ENCODE results near the gene HEATR5A. TPM values are rescaled to one million over a fixed set of nuclear protein-coding genes. Genes with fewer than 3 reads are reported as not detected.
"Not testable (repeated sequence)": the region's sequence is repeated elsewhere in the genome, so short reads cannot be mapped to it uniquely, and the experiment has no call there.

Gene HEATR5A
- total RNA-seq, 1 experiment from 2014 or later, result 23.1 TPM

- POLR2A ChIA-PET, result interaction anchor here (1.2 to 3.7 kb wide), 3 partner anchors 18 to 55 kb away, joined by 6 to 35 read pairs (median 15); partner anchors contain the start of gene HECTD1
- DNase-seq (ENCODE audit: unreplicated experiment), result peak; percentile 75
- Mint-ChIP-seq H3K9me3 (ENCODE audit: unreplicated experiment) (no peaks in the 10 kb centered on the region), H3K27ac (ENCODE audit: low read depth, unreplicated experiment) (no peak overlapping the region), H3K4me3 (ENCODE audit: unreplicated experiment) (no peak overlapping the region), H3K27me3 (ENCODE audit: insufficient read depth, unreplicated experiment) (no peaks in the 10 kb centered on the region), H3K36me3 (ENCODE audit: insufficient read depth, unreplicated experiment) (no peaks in the 10 kb centered on the region), H3K4me1 (ENCODE audit: insufficient read depth, unreplicated experiment) (peaks cover 18% of the 10 kb centered on the region)
- BruUV-seq (replicated peaks), result no TSS peak
- intact Hi-C loops (cut with micrococcal nuclease), result loop anchor here (2.0 kb wide), 2 partner anchors 33 to 55 kb away; partner anchors contain the start of gene HECTD1
- no peak for TF ChIP-seq CTCF (IDR thresholded peaks at IDR 0.05; ENCODE audit: unreplicated experiment)
- CTCF ChIA-PET, result interaction anchor here (0.6 to 2.2 kb wide), 4 partner anchors 23 to 54 kb away, joined by 3 to 8 read pairs (median 3); partner anchors contain the start of gene HECTD1
Observed at GRCh38 chr14:31261859-31262731, 158.3 kb downstream of the HEATR5A start.

DNA sequence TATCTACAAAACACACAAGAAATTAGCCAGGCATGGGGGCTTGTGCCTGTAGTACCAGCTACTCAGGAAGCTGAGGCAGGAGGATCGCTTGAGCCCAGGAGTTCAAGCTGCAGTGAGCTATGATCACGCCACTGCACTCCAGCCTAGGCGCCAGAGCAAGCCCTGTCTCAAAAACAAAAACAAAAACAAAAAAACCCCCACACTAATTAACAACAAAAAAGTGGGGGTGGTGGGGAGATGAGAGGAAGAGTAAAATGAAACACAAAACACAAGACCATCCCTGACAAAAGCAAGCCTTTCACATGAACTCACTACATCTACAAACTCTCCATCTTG, 158.9 kb downstream of the HEATR5A start:
- H3K36me3 Mint-ChIP-seq (ENCODE audit: insufficient read depth, unreplicated experiment), result no peaks in the 10 kb centered on the region
- peaks cover 18% of the 10 kb centered on the region for H3K4me1 Mint-ChIP-seq (ENCODE audit: insufficient read depth, unreplicated experiment)
- H3K4me3 Mint-ChIP-seq (ENCODE audit: unreplicated experiment), result no peak overlapping the region
- intact Hi-C loops (cut with micrococcal nuclease), result no loop called here
- no peaks in the 10 kb centered on the region for H3K9me3 Mint-ChIP-seq (ENCODE audit: unreplicated experiment)
- no peak for DNase-seq (ENCODE audit: unreplicated experiment)
- CTCF ChIA-PET, result no interaction called here
- POLR2A ChIA-PET, result interaction anchor here (1.0 to 3.7 kb wide), 3 partner anchors 32 to 159 kb away, joined by 3 to 35 read pairs (median 15); partner anchors contain the start of genes HEATR5A and HECTD1
- H3K27ac Mint-ChIP-seq (ENCODE audit: low read depth, unreplicated experiment), result no peak overlapping the region
- no peak for TF ChIP-seq CTCF (IDR thresholded peaks at IDR 0.05; ENCODE audit: unreplicated experiment)
- BruUV-seq (replicated peaks), result no TSS peak
- H3K27me3 Mint-ChIP-seq (ENCODE audit: insufficient read depth, unreplicated experiment), result no peaks in the 10 kb centered on the region

DNA sequence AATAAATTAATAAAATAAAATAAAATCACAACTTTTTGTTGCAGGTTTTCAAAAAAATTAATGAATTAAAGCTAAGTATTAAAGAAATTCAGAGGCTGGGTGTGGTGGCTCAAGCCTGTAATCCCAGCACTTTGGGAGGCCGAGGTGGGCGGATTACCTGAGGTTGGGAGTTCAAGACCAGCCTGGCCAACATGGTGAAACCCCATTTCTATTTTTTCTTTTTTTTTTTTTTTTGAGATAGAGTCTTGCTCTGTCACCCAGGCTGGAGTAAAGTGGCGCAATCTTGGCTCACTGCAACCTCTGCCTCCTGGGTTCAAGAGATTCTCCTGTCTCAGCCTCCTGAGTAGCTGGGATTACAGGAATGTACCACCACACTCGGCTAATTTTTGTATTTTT, 161.3 kb downstream of the HEATR5A start:
- BruUV-seq (replicated peaks); DNase-seq (ENCODE audit: unreplicated experiment); H3K27ac Mint-ChIP-seq (ENCODE audit: low read depth, unreplicated experiment); intact Hi-C loops (cut with micrococcal nuclease); H3K27me3 Mint-ChIP-seq (ENCODE audit: insufficient read depth, unreplicated experiment); H3K9me3 Mint-ChIP-seq (ENCODE audit: unreplicated experiment); H3K36me3 Mint-ChIP-seq (ENCODE audit: insufficient read depth, unreplicated experiment); H3K4me3 Mint-ChIP-seq (ENCODE audit: unreplicated experiment); H3K4me1 Mint-ChIP-seq (ENCODE audit: insufficient read depth, unreplicated experiment): not testable (repeated sequence)
- POLR2A ChIA-PET, result interaction anchor here (1.2 kb wide), 1 partner anchor 53 kb away, joined by 3 read pairs; no protein-coding TSS in a partner anchor
- CTCF ChIA-PET, result interaction anchor here (0.7 kb wide), 1 partner anchor 102 kb away, joined by 5 read pairs; no protein-coding TSS in a partner anchor

DNA sequence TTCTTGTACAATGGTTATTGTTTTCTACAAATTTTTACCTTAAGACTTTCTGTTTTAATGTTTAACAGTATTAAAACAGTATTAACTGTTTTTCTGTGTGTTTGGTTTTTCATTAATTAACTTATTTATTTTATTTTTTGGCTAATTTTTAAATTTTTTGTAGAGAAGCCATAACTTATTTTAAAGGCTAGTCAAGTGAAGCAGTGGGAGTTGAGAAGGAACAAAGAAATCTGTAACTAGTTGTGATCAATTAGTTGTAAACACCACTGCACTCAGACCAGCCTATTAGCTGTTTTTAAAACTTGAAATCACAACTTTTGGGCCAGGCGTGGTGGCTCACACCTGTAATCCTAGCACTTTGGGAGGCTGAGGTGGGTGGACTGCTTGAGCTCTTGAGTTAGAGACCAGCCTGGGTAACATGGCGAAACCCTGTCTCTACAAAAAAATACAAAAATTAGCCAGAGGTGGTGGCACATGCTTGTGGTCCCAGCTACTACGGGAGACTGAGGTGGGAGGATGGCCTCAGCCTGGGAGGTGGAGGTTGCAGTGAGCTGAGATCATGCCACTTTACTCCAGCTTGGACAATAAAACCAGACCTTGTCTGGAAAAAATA, 161.8 kb downstream of the HEATR5A start:
- ChIA-PET POLR2A (interaction anchor here (1.2 kb wide), 1 partner anchor 52 kb away, joined by 3 read pairs; no protein-coding TSS in a partner anchor), CTCF (interaction anchor here (0.7 kb wide), 1 partner anchor 101 kb away, joined by 5 read pairs; no protein-coding TSS in a partner anchor)
- no peaks in the 10 kb centered on the region for H3K36me3 Mint-ChIP-seq (ENCODE audit: insufficient read depth, unreplicated experiment)
- intact Hi-C loops (cut with micrococcal nuclease), result no loop called here
- DNase-seq (ENCODE audit: unreplicated experiment), result no peak
- H3K9me3 Mint-ChIP-seq (ENCODE audit: unreplicated experiment), result no peaks in the 10 kb centered on the region
- H3K27ac Mint-ChIP-seq (ENCODE audit: low read depth, unreplicated experiment), result no peak overlapping the region
- no peak for TF ChIP-seq CTCF (IDR thresholded peaks at IDR 0.05; ENCODE audit: unreplicated experiment)
- BruUV-seq (replicated peaks), result no TSS peak
- H3K4me1 Mint-ChIP-seq (ENCODE audit: insufficient read depth, unreplicated experiment), result peaks cover 2% of the 10 kb centered on the region
- H3K27me3 Mint-ChIP-seq (ENCODE audit: insufficient read depth, unreplicated experiment), result no peaks in the 10 kb centered on the region
- no peak overlapping the region for H3K4me3 Mint-ChIP-seq (ENCODE audit: unreplicated experiment)

DNA sequence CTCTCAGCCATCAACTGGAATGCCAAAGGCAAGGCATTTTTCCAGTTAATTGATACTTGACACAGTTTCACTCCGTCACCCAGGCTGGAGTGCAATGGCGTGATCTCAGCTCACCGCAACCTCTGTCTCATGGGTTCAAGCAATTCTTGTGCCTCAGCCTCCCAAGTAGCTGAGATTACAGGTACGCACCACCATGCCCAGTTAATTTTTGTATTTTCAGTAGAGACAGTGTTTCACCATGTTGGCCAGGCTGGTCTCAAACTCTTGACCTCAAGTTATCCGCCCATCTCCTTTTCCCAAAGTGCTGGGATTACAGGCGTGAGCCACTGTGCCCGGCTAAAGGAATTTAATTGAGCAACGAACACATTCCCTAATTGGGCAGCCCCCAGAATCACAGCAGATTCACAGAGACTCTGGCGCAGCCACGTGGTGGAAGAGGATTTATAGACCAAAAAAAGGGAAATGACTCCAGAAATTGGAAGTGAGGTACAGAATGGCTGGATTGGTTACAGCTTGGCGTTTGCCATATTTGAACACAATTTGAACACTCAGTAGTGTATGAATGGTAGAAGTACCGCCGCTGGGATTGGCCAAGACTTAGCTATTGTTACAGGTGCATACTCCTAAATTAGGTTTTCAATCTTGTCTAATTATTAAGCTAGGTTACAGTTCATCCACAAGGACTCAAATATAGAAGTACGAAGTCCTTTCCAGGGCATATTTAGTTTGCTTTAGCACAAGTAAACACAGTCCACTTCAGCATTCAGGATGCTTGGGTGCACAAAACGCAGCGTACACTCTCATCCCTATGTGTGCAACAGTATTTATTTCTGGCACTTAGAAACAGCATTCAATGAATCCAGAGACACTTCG, 162.6 kb downstream of the HEATR5A start:
- H3K27ac Mint-ChIP-seq (ENCODE audit: low read depth, unreplicated experiment); POLR2A ChIA-PET; intact Hi-C loops (cut with micrococcal nuclease); H3K27me3 Mint-ChIP-seq (ENCODE audit: insufficient read depth, unreplicated experiment); H3K4me3 Mint-ChIP-seq (ENCODE audit: unreplicated experiment); H3K4me1 Mint-ChIP-seq (ENCODE audit: insufficient read depth, unreplicated experiment); BruUV-seq (replicated peaks); H3K36me3 Mint-ChIP-seq (ENCODE audit: insufficient read depth, unreplicated experiment); H3K9me3 Mint-ChIP-seq (ENCODE audit: unreplicated experiment); DNase-seq (ENCODE audit: unreplicated experiment): not testable (repeated sequence)
- CTCF ChIA-PET, result interaction anchor here (0.9 kb wide), 1 partner anchor 49 kb away, joined by 4 read pairs; no protein-coding TSS in a partner anchor
